ENCODE results near the gene MCCC2.
"Not testable (repeated sequence)": the region's sequence is repeated elsewhere in the genome, so short reads cannot be mapped to it uniquely, and the experiment has no call there.

- TF ChIP-seq CTCF (conservative IDR thresholded peaks at IDR 0.05; ENCODE audit: low read depth, low read length); EZH2phosphoT487 (IDR thresholded peaks at IDR 0.05; ENCODE audit: borderline replicate concordance, low read length); EZH2 (IDR thresholded peaks at IDR 0.05; ENCODE audit: low read length, unreplicated experiment): not testable (repeated sequence)
These were observed 63.8 kb downstream of the MCCC2 start for GRCh38 chr5:71650940-71651339.
